ENCODE results near the gene ERG28.

The ERG28 gene

DNA sequence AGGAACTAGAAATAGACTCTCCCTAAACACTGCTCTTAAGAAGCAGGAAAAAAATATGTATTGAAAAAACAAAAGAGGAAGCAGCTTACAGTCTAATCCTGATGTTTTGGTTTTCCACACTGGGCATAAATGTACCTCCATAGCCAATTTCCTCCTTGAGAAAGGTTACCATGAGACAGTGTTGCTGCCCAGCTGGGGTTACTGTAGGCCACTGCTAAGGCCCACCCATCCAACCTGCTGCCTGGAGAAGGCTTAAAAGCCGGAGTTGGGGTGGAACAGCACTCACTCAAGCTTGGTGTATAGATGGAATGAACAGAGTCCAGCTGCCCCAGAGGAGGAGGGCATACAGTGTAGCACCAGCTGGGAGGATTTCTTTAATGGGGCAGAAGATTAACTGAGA is 41.1 kb downstream of the ERG28 start:
- no peak for DNase-seq
- no peak for TF ChIP-seq CTCF (IDR thresholded peaks at IDR 0.05; ENCODE audit: low read depth, low read length, missing control alignments)
- no peaks in the 10 kb centered on the region for H3K27me3 ChIP-seq (replicated peaks)
- no peak overlapping the region for H3K27ac ChIP-seq
- no peaks in the 10 kb centered on the region for H3K36me3 ChIP-seq (replicated peaks)
- in situ Hi-C loops (cut with HindIII; ENCODE audit: low pct_ligation_motif_present, low sequenced_read_pairs) = no loop called here
- no peak overlapping the region for H3K4me3 ChIP-seq (ENCODE audit: low read depth, low read length)

GRCh38 chr14:75615200-75615599 is 45.5 kb downstream of the ERG28 start:
- Histone ChIP-seq H3K27ac (no peak overlapping the region), H3K36me3 (replicated peaks) (no peaks in the 10 kb centered on the region), H3K4me3 (ENCODE audit: low read depth, low read length) (no peak overlapping the region), H3K27me3 (replicated peaks) (no peaks in the 10 kb centered on the region)
- no peak for TF ChIP-seq CTCF (IDR thresholded peaks at IDR 0.05; ENCODE audit: low read depth, low read length, missing control alignments)
- no peak for DNase-seq
- in situ Hi-C loops (cut with HindIII; ENCODE audit: low pct_ligation_motif_present, low sequenced_read_pairs) = no loop called here

DNA sequence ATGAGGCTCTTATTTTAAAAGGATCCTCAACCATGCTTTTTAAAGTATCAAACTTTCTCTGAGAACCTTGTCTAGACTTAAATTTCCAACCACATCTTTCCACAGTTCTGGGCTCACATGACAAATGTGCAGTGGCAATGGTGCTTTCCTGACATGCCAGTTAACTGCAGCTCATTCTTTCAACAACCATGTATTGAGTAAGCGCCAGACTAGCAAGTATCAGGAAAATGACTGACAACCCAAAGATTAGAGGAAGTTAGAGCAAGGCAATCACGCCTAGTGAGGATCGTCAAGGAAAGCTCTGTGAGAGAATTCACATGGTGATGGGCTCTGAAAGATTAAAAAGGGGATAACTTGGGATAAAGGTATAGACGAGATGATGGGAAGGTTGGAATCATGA is 46.5 kb downstream of the ERG28 start:
- TF ChIP-seq CTCF (IDR thresholded peaks at IDR 0.05; ENCODE audit: low read depth, low read length, missing control alignments) = no peak
- Histone ChIP-seq H3K27me3 (replicated peaks) (no peaks in the 10 kb centered on the region), H3K4me3 (ENCODE audit: low read depth, low read length) (no peak overlapping the region), H3K27ac (no peak overlapping the region), H3K36me3 (replicated peaks) (no peaks in the 10 kb centered on the region)
- in situ Hi-C loops (cut with HindIII; ENCODE audit: low pct_ligation_motif_present, low sequenced_read_pairs) = no loop called here
- DNase-seq = no peak

GRCh38 chr14:75612157-75612556 is 48.5 kb downstream of the ERG28 start:
- no peaks in the 10 kb centered on the region for H3K36me3 ChIP-seq (replicated peaks)
- TF ChIP-seq CTCF (IDR thresholded peaks at IDR 0.05; ENCODE audit: low read depth, low read length, missing control alignments) = no peak
- in situ Hi-C loops (cut with HindIII; ENCODE audit: low pct_ligation_motif_present, low sequenced_read_pairs) = no loop called here
- H3K4me3 ChIP-seq (ENCODE audit: low read depth, low read length) = no peak overlapping the region
- DNase-seq = no peak
- H3K27ac ChIP-seq = no peak overlapping the region
- H3K27me3 ChIP-seq (replicated peaks) = no peaks in the 10 kb centered on the region

DNA sequence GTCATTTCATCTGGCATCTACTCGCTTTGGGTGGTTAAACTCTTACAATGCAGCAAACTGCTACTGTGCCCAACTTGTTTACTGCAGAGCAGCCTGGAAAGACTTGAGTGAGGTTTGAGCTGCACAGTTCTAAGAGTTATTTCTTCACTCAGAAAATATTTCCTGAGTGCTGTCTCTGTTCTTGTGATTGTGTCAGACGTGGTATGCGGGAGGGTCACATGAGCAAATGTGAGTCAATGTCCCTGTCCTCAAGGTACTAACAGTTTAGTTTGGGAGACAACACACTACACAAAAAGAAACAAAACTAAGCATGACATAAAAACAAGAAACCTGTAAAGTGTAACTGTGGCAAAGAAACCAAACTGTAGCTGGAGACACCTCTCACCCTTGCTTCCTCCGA is 49.8 kb downstream of the ERG28 start:
- TF ChIP-seq CTCF (IDR thresholded peaks at IDR 0.05; ENCODE audit: low read depth, low read length, missing control alignments) = no peak
- Histone ChIP-seq H3K27me3 (replicated peaks) (no peaks in the 10 kb centered on the region), H3K36me3 (replicated peaks) (no peaks in the 10 kb centered on the region), H3K27ac (no peak overlapping the region), H3K4me3 (ENCODE audit: low read depth, low read length) (no peak overlapping the region)
- peak; percentile 21 for DNase-seq
- in situ Hi-C loops (cut with HindIII; ENCODE audit: low pct_ligation_motif_present, low sequenced_read_pairs) = no loop called here

- no peak overlapping the region for H3K4me3 ChIP-seq (ENCODE audit: low read depth, low read length)
- peak; percentile 8 for DNase-seq
- in situ Hi-C loops (cut with HindIII; ENCODE audit: low pct_ligation_motif_present, low sequenced_read_pairs) = no loop called here
These were observed 50.8 kb downstream of the ERG28 start for GRCh38 chr14:75609606-75610475.

More at GRCh38 chr14:75609606-75610475, 50.8 kb downstream of the ERG28 start:
- Histone ChIP-seq H3K27me3 (replicated peaks) (no peaks in the 10 kb centered on the region), H3K27ac (no peak overlapping the region), H3K36me3 (replicated peaks) (no peaks in the 10 kb centered on the region)
- TF ChIP-seq CTCF (IDR thresholded peaks at IDR 0.05; ENCODE audit: low read depth, low read length, missing control alignments) = no peak
